HepG2 (cell line): ENCODE measurements around the gene STARD10. TPM values are rescaled to one million over a fixed set of nuclear protein-coding genes. Genes with fewer than 3 reads are reported as not detected.

Experiments used
- CEBPB ChIP-seq: IDR thresholded peaks from 2 replicates; pipeline ENCODE4 v1.6.1; 2011; ENCODE audit warnings: low read depth, low read length, improper control_type of control experiment, borderline replicate concordance
- DDIT3 ChIP-seq: sonication (generic); formaldehyde crosslinking; IDR thresholded peaks from 2 replicates; pipeline ENCODE4 v1.4.0; 2020; ENCODE audit warnings: mild to moderate bottlenecking, missing genetic modification reagents
- GFI1 ChIP-seq: sonication (generic); formaldehyde crosslinking; IDR thresholded peaks from 2 replicates; pipeline ENCODE4 v1.5.0; 2020; ENCODE audit warnings: missing genetic modification reagents, mild to moderate bottlenecking, borderline replicate concordance
- GLMP ChIP-seq: sonication (generic); formaldehyde crosslinking; IDR thresholded peaks from 2 replicates; pipeline ENCODE4 v1.9.0; 2021; ENCODE audit warnings: missing genetic modification reagents, mild to moderate bottlenecking, borderline replicate concordance
- HMG20B ChIP-seq: conservative IDR thresholded peaks from 2 replicates; pipeline ENCODE4 v1.6.1; 2016; ENCODE audit warnings: missing genetic modification reagents, missing compliant biosample characterization
- KMT2B ChIP-seq: IDR thresholded peaks from 2 replicates; pipeline ENCODE4 v1.6.1; 2016; ENCODE audit warnings: missing genetic modification reagents, missing compliant biosample characterization
- MLLT10 ChIP-seq: sonication (generic); formaldehyde crosslinking; IDR thresholded peaks from 2 replicates; pipeline ENCODE4 v1.4.0; 2020; ENCODE audit warnings: missing genetic modification reagents
- NFKBIZ ChIP-seq: IDR thresholded peaks from 2 replicates; pipeline ENCODE4 v1.6.1; 2018; ENCODE audit warnings: missing genetic modification reagents, missing compliant biosample characterization
- NR2C2 ChIP-seq: sonication (generic); formaldehyde crosslinking; IDR thresholded peaks from 2 replicates; pipeline ENCODE4 v1.4.0; 2020; ENCODE audit warnings: missing genetic modification reagents, mild to moderate bottlenecking, moderate library complexity, borderline replicate concordance
- RCOR2 ChIP-seq: IDR thresholded peaks from 2 replicates; pipeline ENCODE4 v1.6.1; 2016; ENCODE audit warnings: missing biosample characterization, missing genetic modification reagents
- REL ChIP-seq: sonication (generic); formaldehyde crosslinking; conservative IDR thresholded peaks from 2 replicates; pipeline ENCODE4 v1.8.0; 2022; ENCODE audit warnings: mild to moderate bottlenecking, missing genetic modification reagents, moderate library complexity
- RELA ChIP-seq: sonication (generic); formaldehyde crosslinking; IDR thresholded peaks from 2 replicates; pipeline ENCODE4 v1.4.0; 2020; ENCODE audit warnings: missing genetic modification reagents
- REPIN1 ChIP-seq: sonication (generic); formaldehyde crosslinking; IDR thresholded peaks from 2 replicates; pipeline ENCODE4 v1.8.0; 2022; ENCODE audit warnings: missing genetic modification reagents, low read depth, mild to moderate bottlenecking, borderline replicate concordance
- STAT6 ChIP-seq: sonication (generic); formaldehyde crosslinking; IDR thresholded peaks from 2 replicates; pipeline ENCODE4 v1.4.0; 2020; ENCODE audit warnings: missing genetic modification reagents, mild to moderate bottlenecking, borderline replicate concordance
- TFE3 ChIP-seq: IDR thresholded peaks from 2 replicates; pipeline ENCODE4 v1.6.1; 2016
- U2AF1 ChIP-seq: fragments of 200-400 bp; formaldehyde crosslinking; optimal IDR thresholded peaks from 2 replicates; pipeline ENCODE3; 2017; ENCODE audit warnings: mild to moderate bottlenecking, low read depth, low read length
- ZFP91 ChIP-seq: sonication (generic); formaldehyde crosslinking; IDR thresholded peaks from 2 replicates; pipeline ENCODE4 v1.9.0; 2022; ENCODE audit warnings: missing genetic modification reagents, mild to moderate bottlenecking, borderline replicate concordance
- ZNF136 ChIP-seq: sonication (generic); formaldehyde crosslinking; IDR thresholded peaks from 2 replicates; pipeline ENCODE4 v1.8.1; 2022; ENCODE audit warnings: low read depth, mild to moderate bottlenecking, moderate library complexity, missing genetic modification reagents
- ZNF20 ChIP-seq: sonication (generic); formaldehyde crosslinking; IDR thresholded peaks from 2 replicates; pipeline ENCODE4 v1.4.0; 2020; ENCODE audit warnings: mild to moderate bottlenecking, moderate library complexity, missing genetic modification reagents
- ZNF460 ChIP-seq: sonication (generic); formaldehyde crosslinking; IDR thresholded peaks from 2 replicates; pipeline ENCODE4 v1.5.1; 2020; ENCODE audit warnings: missing genetic modification reagents, mild to moderate bottlenecking, borderline replicate concordance
- ZNF724P ChIP-seq: sonication (generic); formaldehyde crosslinking; IDR thresholded peaks from 2 replicates; pipeline ENCODE4 v1.8.0; 2022; ENCODE audit warnings: missing genetic modification reagents, borderline replicate concordance
- ZSCAN20 ChIP-seq: sonication (generic); formaldehyde crosslinking; IDR thresholded peaks from 2 replicates; pipeline ENCODE4 v1.4.0; 2020; ENCODE audit warnings: missing genetic modification reagents, mild to moderate bottlenecking, borderline replicate concordance
- polyA plus RNA-seq, 8 experiments: library from polyadenylated mRNA; depleted of rRNA in 3 of 8; stranded (reverse) in 7 of 8; unstranded in 1 of 8; fragments of >200 nt; fragmentation: Illumina TruSeq in 4 of 8; extraction: Trizol in 4 of 8; gene quantifications; 2 replicates each; pipeline versions ENCODE4 v1.2.1 to v1.2.3, GENCODE V29; 2011 to 2016; ENCODE audit warnings: low read depth in 4 of 8, missing spikeins in 1 of 8, mixed read lengths in 1 of 8; ENCODE audit not compliant: insufficient read depth in 1 of 8
- total RNA-seq, 5 experiments: library from RNA; depleted of rRNA; stranded (reverse); fragments of >200 nt; fragmentation: Illumina TruSeq; extraction: Trizol; gene quantifications; 2 replicates each; pipeline ENCODE4 v1.2.3, GENCODE V29; 2016; ENCODE audit warnings: low read depth in 1 of 5

Gene STARD10
- total and polyA plus RNA-seq, 2 of the 13 experiments (the other 11 are each of a cell fraction or from before 2014, with no cell fraction given), result 260 to 341 TPM

- TF ChIP-seq RCOR2 (peak; percentile 30; the same call in 1 of the 2 replicates), ZNF20 (CRISPR knock-in tag) (no peak), HMG20B (no peak), REPIN1 (CRISPR knock-in tag) (peak; percentile 38; the same call in 1 of the 2 replicates), MLLT10 (CRISPR knock-in tag) (no peak), KMT2B (0 out of 2 replicates have a peak, but pooled peaks have one; percentile 22), ZNF460 (CRISPR knock-in tag) (no peak), ZSCAN20 (CRISPR knock-in tag) (no peak), DDIT3 (CRISPR knock-in tag) (no peak), REL (CRISPR knock-in tag) (no peak), GLMP (CRISPR knock-in tag) (no peak), STAT6 (no peak), ZNF136 (no peak), RELA (CRISPR knock-in tag) (no peak), NFKBIZ (no peak), NR2C2 (CRISPR knock-in tag) (peak; percentile 41; the same call in 1 of the 2 replicates), ZFP91 (CRISPR knock-in tag) (peak; percentile 63), U2AF1 (peak; percentile 53), GFI1 (CRISPR knock-in tag) (0 out of 2 replicates have a peak, but pooled peaks have one; percentile 16), TFE3 (CRISPR knock-in tag) (no peak), CEBPB (no peak), ZNF724P (CRISPR knock-in tag) (no peak)
Measured at GRCh38 chr11:72782081-72782920, 11.5 kb downstream of the STARD10 start (continued).
